HG03045 (cell line): ENCODE measurements around the gene PRRC2A.
A peak's percentile ranks its signal among the peaks of the same experiment; 100 is the strongest.

ENCODE experiments used
- ATAC-seq: cut with Tn5 transposase; IDR thresholded peaks from one replicate; pipeline ENCODE4 v1.9.1; 2021; ENCODE audit warnings: mild to moderate bottlenecking, moderate library complexity; ENCODE audit not compliant: unreplicated experiment

PRRC2A gene

DNA sequence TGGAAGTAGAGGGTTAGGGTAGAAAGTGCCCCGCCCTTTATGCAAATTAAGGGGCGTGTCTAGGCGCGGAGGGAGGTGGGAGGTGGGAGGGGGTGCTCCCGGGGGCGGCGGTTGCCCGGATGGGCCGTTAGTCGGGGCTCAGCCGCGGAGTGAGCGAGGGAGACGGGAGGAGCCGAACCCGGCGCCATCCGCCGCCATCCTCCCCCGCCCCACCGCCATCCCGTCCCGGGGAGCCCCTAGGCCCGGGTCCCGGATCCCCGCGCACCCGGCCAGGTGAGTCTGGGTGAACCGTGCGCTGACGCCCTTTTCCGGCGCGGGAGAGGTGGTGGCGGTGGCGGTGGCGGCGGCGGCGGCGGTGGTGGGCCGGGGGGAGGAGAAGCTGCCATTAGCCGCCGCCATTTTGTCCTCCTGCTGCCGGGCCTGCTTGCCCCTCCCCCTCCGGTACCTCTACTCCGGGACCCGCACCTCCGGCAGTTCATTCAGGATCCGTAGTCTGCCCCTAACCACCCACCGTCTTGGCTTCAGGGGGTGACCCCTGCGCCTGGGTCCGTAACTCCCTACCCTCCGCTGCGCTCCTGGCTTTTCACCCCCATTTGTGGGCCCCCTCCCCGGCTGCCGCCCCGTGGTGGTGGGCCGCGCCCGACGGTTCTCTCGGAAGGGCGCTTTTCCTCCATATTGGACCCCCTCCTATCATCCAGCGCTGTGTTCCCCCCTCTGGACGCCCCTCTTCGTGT lies at the start of gene PRRC2A:
Gene PRRC2A (plus strand): TSS at position 130 of the 734 bp plus-strand sequence. CDS start 2,075 bp downstream, outside the sequence.
- ATAC-seq: peak; percentile 62

DNA sequence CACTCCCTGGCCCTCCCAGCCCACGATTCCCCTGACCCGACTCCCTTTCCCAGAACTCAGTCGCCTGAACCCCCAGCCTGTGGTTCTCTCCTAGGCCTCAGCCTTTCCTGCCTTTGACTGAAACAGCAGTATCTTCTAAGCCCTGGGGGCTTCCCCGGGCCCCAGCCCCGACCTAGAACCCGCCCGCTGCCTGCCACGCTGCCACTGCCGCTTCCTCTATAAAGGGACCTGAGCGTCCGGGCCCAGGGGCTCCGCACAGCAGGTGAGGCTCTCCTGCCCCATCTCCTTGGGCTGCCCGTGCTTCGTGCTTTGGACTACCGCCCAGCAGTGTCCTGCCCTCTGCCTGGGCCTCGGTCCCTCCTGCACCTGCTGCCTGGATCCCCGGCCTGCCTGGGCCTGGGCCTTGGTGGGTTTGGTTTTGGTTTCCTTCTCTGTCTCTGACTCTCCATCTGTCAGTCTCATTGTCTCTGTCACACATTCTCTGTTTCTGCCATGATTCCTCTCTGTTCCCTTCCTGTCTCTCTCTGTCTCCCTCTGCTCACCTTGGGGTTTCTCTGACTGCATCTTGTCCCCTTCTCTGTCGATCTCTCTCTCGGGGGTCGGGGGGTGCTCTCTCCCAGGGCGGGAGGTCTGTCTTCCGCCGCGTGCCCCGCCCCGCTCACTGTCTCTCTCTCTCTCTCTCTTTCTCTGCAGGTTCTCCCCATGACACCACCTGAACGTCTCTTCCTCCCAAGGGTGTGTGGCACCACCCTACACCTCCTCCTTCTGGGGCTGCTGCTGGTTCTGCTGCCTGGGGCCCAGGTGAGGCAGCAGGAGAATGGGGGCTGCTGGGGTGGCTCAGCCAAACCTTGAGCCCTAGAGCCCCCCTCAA lies 48.2 kb upstream of the PRRC2A start, which contains the start of gene LTA:
Gene LTA (plus strand): TSS at position 249 of the 871 bp plus-strand sequence. CDS start 454 bp downstream, at position 703.
- no peak for ATAC-seq

DNA sequence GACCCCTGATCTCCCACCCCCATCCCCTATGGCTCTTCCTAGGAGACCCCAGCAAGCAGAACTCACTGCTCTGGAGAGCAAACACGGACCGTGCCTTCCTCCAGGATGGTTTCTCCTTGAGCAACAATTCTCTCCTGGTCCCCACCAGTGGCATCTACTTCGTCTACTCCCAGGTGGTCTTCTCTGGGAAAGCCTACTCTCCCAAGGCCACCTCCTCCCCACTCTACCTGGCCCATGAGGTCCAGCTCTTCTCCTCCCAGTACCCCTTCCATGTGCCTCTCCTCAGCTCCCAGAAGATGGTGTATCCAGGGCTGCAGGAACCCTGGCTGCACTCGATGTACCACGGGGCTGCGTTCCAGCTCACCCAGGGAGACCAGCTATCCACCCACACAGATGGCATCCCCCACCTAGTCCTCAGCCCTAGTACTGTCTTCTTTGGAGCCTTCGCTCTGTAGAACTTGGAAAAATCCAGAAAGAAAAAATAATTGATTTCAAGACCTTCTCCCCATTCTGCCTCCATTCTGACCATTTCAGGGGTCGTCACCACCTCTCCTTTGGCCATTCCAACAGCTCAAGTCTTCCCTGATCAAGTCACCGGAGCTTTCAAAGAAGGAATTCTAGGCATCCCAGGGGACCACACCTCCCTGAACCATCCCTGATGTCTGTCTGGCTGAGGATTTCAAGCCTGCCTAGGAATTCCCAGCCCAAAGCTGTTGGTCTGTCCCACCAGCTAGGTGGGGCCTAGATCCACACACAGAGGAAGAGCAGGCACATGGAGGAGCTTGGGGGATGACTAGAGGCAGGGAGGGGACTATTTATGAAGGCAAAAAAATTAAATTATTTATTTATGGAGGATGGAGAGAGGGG lies 47.0 kb upstream of the PRRC2A start:
- ATAC-seq: no peak

DNA sequence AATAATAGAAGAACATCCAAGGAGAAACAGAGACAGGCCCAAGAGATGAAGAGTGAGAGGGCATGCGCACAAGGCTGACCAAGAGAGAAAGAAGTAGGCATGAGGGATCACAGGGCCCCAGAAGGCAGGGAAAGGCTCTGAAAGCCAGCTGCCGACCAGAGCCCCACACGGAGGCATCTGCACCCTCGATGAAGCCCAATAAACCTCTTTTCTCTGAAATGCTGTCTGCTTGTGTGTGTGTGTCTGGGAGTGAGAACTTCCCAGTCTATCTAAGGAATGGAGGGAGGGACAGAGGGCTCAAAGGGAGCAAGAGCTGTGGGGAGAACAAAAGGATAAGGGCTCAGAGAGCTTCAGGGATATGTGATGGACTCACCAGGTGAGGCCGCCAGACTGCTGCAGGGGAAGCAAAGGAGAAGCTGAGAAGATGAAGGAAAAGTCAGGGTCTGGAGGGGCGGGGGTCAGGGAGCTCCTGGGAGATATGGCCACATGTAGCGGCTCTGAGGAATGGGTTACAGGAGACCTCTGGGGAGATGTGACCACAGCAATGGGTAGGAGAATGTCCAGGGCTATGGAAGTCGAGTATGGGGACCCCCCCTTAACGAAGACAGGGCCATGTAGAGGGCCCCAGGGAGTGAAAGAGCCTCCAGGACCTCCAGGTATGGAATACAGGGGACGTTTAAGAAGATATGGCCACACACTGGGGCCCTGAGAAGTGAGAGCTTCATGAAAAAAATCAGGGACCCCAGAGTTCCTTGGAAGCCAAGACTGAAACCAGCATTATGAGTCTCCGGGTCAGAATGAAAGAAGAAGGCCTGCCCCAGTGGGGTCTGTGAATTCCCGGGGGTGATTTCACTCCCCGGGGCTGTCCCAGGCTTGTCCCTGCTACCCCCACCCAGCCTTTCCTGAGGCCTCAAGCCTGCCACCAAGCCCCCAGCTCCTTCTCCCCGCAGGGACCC lies 46.1 kb upstream of the PRRC2A start:
- ATAC-seq: no peak

DNA sequence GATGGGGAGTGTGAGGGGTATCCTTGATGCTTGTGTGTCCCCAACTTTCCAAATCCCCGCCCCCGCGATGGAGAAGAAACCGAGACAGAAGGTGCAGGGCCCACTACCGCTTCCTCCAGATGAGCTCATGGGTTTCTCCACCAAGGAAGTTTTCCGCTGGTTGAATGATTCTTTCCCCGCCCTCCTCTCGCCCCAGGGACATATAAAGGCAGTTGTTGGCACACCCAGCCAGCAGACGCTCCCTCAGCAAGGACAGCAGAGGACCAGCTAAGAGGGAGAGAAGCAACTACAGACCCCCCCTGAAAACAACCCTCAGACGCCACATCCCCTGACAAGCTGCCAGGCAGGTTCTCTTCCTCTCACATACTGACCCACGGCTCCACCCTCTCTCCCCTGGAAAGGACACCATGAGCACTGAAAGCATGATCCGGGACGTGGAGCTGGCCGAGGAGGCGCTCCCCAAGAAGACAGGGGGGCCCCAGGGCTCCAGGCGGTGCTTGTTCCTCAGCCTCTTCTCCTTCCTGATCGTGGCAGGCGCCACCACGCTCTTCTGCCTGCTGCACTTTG lies 45.1 kb upstream of the PRRC2A start, which contains the start of gene TNF:
Gene TNF (plus strand): TSS at position 231 of the 567 bp plus-strand sequence. CDS start 177 bp downstream, at position 408.
- no peak for ATAC-seq

DNA sequence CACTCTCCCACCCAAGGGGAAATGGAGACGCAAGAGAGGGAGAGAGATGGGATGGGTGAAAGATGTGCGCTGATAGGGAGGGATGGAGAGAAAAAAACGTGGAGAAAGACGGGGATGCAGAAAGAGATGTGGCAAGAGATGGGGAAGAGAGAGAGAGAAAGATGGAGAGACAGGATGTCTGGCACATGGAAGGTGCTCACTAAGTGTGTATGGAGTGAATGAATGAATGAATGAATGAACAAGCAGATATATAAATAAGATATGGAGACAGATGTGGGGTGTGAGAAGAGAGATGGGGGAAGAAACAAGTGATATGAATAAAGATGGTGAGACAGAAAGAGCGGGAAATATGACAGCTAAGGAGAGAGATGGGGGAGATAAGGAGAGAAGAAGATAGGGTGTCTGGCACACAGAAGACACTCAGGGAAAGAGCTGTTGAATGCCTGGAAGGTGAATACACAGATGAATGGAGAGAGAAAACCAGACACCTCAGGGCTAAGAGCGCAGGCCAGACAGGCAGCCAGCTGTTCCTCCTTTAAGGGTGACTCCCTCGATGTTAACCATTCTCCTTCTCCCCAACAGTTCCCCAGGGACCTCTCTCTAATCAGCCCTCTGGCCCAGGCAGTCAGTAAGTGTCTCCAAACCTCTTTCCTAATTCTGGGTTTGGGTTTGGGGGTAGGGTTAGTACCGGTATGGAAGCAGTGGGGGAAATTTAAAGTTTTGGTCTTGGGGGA lies 44.4 kb upstream of the PRRC2A start:
- ATAC-seq: no peak

DNA sequence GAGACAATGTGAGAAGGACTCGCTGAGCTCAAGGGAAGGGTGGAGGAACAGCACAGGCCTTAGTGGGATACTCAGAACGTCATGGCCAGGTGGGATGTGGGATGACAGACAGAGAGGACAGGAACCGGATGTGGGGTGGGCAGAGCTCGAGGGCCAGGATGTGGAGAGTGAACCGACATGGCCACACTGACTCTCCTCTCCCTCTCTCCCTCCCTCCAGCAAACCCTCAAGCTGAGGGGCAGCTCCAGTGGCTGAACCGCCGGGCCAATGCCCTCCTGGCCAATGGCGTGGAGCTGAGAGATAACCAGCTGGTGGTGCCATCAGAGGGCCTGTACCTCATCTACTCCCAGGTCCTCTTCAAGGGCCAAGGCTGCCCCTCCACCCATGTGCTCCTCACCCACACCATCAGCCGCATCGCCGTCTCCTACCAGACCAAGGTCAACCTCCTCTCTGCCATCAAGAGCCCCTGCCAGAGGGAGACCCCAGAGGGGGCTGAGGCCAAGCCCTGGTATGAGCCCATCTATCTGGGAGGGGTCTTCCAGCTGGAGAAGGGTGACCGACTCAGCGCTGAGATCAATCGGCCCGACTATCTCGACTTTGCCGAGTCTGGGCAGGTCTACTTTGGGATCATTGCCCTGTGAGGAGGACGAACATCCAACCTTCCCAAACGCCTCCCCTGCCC lies 43.5 kb upstream of the PRRC2A start:
- no peak for ATAC-seq

DNA sequence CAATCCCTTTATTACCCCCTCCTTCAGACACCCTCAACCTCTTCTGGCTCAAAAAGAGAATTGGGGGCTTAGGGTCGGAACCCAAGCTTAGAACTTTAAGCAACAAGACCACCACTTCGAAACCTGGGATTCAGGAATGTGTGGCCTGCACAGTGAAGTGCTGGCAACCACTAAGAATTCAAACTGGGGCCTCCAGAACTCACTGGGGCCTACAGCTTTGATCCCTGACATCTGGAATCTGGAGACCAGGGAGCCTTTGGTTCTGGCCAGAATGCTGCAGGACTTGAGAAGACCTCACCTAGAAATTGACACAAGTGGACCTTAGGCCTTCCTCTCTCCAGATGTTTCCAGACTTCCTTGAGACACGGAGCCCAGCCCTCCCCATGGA lies 42.9 kb upstream of the PRRC2A start:
- no peak for ATAC-seq

DNA sequence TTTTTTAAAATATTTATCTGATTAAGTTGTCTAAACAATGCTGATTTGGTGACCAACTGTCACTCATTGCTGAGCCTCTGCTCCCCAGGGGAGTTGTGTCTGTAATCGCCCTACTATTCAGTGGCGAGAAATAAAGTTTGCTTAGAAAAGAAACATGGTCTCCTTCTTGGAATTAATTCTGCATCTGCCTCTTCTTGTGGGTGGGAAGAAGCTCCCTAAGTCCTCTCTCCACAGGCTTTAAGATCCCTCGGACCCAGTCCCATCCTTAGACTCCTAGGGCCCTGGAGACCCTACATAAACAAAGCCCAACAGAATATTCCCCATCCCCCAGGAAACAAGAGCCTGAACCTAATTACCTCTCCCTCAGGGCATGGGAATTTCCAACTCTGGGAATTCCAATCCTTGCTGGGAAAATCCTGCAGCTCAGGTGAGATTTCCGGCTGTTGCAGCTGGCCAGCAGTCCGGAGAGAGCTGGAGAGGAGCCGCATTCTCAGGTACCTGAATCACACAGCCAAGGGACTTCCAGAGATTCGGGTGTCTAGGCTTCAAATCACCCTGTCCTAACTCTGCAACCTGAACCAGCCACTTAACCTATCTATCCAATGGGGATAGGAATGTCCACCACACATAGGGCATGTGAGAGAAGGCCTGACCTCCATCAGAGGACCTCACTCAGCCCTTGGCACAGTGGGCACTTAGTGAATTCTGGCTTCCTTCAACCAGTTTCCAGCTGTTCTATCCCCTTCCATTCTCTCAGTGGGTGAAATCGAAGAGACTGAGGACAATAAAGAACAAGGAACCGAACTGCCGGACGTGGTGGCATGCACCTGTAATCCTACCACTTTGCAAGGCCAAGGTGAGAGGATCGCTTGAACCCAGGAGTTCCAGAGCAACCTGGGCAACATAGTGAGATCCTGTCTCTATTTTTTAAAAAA lies 42.1 kb upstream of the PRRC2A start:
- no peak for ATAC-seq

DNA sequence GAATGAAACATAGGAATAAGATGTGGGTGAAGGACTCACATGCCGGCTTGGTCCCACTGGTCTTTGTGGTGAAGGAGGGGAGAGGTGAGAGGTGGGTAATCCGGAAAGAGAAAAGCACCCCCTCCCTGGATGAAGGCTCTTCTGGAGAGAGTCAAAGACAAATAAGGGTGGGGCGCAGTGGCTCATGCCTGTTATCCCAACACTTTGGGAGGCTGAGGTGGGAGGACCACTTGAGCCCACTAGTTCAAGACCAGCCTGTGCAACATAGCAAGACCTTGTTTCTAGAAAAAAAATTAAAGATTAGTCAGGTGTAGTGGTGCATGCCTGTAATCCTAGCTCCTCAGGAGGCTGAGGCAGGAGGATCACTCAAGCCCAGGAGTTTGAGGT lies 41.4 kb upstream of the PRRC2A start:
- no peak for ATAC-seq

DNA sequence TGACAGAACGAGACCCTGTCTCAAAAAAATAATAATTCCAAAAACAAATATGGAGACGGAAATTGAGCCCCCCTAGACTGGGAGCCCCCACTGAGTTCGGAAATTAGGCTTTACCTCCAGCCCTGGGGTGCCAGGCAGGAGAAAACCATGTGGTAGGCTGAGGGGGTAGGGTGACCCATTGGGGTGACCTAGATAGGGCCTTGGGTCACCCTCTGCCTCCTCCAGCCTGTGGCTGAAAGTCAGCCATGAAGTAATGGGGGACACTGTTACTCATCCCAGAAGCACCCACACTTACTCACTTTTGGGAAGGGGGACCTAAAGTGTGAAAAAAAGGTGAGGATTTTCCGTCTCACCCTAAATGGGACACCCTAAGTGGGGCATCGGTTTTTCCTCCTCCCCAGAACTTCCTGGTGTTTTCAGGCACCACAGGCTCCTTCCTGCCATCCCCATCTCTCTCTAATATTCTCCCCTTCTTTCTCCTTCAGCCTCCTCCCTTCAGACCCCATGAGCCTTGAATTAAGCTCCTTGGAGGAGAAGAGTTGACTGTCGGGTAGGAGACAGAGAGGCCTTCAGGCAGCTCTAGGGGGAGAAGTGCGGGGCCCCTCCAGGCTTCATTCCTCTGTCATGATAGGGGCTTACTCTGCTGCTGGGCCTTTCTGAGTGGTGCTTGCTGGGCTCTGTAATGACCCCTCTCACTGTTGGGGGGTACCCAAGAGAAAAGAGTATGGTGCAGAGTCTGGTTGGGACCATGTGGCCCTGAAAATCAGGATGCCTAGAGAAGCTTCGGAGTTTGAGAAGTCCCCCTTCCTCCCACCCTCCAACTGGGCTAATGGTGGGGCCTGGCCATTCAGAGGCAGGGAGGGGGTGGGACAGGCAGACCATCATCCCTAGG lies 40.7 kb upstream of the PRRC2A start:
- no peak for ATAC-seq

DNA sequence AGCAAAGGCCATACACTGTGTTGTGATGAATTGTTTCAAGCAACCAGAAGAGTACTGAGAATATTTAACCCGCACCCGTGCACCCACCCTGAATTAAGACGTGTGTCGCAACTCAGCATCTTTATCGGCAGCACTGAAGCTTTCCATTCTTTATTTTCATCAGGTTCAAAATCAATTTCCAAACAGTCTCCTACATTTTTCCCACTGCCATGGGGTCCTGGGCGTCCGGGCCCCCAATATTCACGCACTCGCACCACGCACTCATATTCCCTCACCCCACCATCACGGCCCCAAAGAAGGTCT lies 40.1 kb upstream of the PRRC2A start:
- ATAC-seq: no peak

DNA sequence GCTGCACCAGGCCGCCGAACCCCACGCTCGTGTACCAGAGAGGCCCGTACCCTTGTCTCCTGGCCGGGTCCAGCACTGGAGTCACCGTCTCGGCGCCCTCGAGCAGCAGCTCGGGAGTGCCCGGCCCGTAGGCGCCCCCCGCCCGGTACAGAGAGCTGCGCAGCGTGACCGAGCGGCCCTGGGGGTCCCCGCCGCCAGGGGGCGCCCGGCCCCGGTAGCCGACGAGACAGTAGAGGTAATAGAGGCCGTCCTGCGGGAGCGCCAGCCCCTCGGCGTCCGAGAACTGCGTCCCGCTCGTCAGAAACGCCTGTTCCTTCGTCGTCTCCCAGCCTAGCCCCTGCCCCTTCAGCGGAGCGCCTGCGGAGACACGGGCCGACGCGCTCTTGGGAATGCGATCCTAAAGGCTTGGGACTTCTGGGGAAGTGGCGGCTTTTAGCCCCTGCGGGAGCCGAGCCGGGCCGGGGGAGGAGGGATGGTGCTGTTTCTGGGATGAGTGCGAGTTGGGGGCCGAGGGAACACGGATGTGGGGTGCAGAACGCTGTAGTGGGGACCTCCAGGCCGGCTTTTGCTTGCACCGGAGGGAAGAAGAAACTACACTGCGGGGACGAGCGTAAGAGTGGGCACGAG lies 39.6 kb upstream of the PRRC2A start:
- ATAC-seq: peak; percentile 48

DNA sequence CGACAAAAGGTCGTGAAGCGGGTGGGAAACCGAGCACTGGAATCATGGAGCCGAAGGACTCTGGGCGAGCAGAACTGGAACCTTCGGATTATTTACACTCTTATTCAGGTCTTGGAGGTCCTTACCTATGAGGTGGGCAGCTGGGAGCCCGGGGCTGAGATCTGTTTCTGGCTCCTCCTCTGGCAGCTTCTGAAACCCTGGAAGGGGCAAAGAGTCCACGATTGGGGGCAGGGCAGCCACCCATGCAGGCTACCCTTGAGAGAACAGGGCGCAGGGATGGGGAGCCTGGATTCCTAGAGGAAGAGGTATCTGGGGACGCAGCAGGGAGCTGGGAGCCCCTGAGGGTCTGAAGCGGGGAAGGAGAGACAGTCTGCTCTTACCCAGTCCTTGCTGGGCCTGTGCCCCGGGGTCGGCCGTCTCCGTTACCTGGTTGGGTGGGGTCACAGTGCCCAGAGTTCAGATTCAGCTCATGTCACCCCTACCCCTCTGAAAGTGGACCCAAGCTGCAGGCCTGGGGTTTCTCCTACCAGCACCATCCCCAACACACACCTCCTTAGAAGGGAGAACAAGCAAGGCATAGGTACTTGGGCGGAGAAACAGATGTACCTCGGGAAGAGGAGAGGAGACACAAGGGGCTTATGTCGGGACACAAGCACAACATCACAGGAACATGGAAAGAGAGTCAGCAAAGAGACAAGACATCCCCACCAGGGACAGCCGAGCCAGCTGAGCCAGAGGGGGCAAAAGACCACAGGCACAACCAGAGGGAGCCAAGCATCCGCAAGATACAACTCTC lies 38.9 kb upstream of the PRRC2A start:
- ATAC-seq: no peak

DNA sequence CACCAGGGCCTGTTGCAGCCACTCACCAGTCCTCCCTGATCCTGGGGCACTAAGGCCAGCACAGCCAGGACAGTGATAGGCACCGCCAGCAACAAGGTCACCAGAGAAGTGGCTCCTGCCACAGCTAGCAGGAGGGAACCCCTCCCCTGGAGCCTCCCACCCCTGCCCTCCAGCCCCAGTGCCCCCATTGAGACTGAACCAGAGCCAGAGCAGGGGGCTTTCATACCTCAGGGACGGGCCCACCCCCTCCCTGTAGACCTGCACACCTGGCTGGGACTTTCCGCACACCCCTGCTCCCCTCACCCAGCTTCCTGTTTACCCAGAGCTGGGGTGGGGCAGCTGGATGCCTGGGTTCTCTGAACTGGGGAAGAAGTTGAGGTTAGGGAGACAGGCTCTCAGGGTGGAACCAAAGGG lies 38.3 kb upstream of the PRRC2A start, which contains the start of gene LTB:
Gene LTB (minus strand): TSS at position 195 of the 414 bp plus-strand sequence. CDS start 7 bp downstream, at position 188.
- no peak for ATAC-seq
